NCI-H82 (cell line): ENCODE data around the gene FAT2.

Source experiments
- DNase-seq: peaks from one replicate; lab custom pipeline; 2025; lab: John Stamatoyannopoulos, UW

The FAT2 gene, protein sequence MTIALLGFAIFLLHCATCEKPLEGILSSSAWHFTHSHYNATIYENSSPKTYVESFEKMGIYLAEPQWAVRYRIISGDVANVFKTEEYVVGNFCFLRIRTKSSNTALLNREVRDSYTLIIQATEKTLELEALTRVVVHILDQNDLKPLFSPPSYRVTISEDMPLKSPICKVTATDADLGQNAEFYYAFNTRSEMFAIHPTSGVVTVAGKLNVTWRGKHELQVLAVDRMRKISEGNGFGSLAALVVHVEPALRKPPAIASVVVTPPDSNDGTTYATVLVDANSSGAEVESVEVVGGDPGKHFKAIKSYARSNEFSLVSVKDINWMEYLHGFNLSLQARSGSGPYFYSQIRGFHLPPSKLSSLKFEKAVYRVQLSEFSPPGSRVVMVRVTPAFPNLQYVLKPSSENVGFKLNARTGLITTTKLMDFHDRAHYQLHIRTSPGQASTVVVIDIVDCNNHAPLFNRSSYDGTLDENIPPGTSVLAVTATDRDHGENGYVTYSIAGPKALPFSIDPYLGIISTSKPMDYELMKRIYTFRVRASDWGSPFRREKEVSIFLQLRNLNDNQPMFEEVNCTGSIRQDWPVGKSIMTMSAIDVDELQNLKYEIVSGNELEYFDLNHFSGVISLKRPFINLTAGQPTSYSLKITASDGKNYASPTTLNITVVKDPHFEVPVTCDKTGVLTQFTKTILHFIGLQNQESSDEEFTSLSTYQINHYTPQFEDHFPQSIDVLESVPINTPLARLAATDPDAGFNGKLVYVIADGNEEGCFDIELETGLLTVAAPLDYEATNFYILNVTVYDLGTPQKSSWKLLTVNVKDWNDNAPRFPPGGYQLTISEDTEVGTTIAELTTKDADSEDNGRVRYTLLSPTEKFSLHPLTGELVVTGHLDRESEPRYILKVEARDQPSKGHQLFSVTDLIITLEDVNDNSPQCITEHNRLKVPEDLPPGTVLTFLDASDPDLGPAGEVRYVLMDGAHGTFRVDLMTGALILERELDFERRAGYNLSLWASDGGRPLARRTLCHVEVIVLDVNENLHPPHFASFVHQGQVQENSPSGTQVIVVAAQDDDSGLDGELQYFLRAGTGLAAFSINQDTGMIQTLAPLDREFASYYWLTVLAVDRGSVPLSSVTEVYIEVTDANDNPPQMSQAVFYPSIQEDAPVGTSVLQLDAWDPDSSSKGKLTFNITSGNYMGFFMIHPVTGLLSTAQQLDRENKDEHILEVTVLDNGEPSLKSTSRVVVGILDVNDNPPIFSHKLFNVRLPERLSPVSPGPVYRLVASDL (N-terminal part only)

DNA sequence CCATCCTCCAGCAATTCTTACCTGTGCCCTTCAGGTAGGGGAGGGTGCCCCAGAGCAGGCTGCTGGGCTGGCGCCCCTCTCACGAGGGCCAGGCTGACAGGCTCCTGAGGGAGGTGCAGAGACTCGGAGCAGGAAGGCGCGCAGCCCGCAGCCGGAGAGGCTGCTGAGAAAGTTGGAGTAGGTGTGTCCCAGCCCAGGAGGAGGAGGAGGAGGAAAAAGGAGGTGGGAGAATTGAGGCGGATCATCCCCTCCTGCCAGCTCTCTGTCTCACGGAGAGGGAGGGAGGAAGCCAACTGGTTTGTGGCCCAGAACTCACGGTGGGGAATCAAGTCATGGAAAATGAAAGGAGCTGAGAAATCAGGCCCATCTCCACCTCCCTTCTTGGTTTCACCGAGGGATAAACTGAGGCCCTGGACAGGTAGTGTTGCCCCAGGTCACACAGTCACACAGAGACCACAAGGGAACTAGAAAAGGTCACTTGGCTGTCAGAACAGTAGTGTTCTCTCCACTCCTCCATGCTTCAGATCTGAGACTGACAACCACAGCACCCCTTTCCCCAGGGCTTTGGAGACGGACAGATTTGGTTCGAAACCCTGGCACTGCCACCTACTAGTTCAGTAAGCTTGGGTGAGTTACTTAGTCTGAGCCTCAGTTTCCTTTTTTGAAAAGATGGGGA lies at the start of gene FAT2:
FAT2 (minus strand) TSS at position 188 of the 676 bp plus-strand sequence. CDS start 22,400 bp downstream, outside the sequence.
- no peak for DNase-seq

GRCh38 chr5:151638619-151639018 lies 47.5 kb upstream of the FAT2 start:
- no peak for DNase-seq

- no peak for DNase-seq
Observed at GRCh38 chr5:151637676-151638075, 46.5 kb upstream of the FAT2 start.

- no peak for DNase-seq
Observed at GRCh38 chr5:151633892-151634291, 42.8 kb upstream of the FAT2 start.

DNA sequence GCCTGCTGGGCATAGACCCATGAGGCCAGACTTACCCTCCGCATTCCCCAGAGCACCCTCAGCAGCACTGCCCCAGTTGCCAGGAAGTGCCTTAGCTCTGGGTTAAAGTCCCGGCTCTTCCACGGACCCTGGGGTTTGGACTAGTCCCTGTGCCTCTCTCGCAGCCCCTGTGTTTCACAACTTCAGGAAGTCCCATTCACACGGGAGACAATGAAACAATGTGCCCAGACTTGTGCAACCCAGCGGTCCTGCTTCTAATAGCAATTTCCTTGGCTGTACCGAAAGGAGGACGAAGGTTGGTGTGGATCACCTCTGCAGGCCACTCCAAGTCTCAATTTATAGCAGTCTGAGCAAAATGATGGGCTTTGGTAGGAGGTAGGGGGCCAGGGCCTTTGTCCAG lies 41.8 kb upstream of the FAT2 start:
- no peak for DNase-seq

DNA sequence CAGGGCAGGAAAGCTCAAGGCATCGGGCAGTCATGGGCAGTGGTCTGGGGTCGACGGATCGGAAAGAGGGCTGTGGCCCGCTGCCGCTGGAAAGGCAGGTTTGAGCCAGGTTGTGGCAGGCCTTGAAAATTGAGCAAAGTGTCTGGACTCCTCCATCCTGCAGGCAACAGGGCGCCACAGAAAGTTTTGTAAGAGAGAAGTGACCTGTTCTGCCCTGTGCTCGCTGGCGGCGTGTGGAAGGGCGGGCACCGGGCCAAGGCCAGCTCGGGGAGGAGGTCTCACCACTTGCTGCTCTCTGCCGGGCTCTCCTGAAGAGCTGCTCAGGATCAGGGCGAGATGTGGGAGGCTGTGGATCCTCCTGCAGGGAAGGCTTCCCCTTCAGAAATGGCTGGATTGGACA lies 41.4 kb upstream of the FAT2 start:
- DNase-seq = no peak

DNA sequence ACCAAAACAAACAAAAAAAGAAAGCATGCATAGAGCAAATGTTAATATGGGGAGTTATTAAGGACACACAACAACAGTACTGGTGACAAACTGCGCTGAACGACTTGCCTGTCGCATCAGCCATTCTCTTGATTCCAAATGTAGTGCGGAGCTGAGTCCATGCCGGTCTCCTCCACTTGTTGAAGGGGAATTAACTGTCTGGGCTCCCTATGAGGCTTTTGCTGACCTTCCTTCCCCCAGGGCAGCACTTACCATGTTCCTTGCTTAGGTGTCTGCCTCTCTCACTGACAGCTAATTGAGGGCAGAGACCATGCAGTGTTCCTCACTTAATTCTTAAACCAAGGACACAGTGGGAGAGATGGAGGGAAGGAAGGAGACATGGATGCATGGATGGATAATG lies 40.8 kb upstream of the FAT2 start:
- DNase-seq = no peak

GRCh38 chr5:151630088-151630487 lies 39.0 kb upstream of the FAT2 start:
- no peak for DNase-seq

GRCh38 chr5:151628112-151628823 lies 37.1 kb upstream of the FAT2 start:
- DNase-seq = no peak

- no peak for DNase-seq
Observed at GRCh38 chr5:151627650-151628049, 36.5 kb upstream of the FAT2 start.

- no peak for DNase-seq
Observed at GRCh38 chr5:151625285-151625684, 34.2 kb upstream of the FAT2 start.

GRCh38 chr5:151624476-151624875 lies 33.3 kb upstream of the FAT2 start:
- no peak for DNase-seq

- DNase-seq = no peak
Observed at GRCh38 chr5:151622367-151623088, 31.4 kb upstream of the FAT2 start.

GRCh38 chr5:151620461-151620840 lies 29.3 kb upstream of the FAT2 start:
- no peak for DNase-seq

DNA sequence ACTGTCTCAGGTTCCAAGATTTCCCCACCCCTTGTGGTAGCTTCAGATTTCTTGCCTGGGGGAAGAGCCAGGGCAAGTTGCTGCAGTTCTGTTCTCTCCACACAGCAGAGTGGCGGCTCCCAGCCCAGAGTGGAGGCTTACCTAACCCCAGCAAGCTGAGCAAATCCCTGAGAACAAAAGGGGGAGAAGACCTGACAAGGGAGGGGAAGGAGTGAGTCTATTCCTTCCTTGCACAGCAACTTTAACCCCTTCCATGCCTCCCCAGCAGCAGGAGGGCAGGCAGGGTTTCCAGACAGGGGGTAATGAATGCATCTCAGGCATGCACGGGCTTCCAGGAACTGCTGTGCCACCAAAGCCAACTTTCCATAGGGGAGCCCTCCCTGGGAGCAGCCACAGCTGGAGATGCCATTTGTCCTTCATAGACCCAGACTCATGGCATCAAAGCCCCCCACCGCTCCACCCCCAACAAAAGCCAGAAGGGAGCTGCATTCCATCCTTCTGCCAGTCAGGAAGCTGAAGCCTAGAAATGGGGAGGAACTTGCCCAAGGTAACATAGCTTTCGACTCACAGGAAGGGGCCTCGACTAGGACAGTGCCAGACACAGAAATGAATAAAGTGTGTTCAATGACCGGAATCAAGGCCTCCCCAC lies 28.8 kb upstream of the FAT2 start:
- DNase-seq = no peak

GRCh38 chr5:151618907-151619306 lies 27.8 kb upstream of the FAT2 start:
- no peak for DNase-seq

DNA sequence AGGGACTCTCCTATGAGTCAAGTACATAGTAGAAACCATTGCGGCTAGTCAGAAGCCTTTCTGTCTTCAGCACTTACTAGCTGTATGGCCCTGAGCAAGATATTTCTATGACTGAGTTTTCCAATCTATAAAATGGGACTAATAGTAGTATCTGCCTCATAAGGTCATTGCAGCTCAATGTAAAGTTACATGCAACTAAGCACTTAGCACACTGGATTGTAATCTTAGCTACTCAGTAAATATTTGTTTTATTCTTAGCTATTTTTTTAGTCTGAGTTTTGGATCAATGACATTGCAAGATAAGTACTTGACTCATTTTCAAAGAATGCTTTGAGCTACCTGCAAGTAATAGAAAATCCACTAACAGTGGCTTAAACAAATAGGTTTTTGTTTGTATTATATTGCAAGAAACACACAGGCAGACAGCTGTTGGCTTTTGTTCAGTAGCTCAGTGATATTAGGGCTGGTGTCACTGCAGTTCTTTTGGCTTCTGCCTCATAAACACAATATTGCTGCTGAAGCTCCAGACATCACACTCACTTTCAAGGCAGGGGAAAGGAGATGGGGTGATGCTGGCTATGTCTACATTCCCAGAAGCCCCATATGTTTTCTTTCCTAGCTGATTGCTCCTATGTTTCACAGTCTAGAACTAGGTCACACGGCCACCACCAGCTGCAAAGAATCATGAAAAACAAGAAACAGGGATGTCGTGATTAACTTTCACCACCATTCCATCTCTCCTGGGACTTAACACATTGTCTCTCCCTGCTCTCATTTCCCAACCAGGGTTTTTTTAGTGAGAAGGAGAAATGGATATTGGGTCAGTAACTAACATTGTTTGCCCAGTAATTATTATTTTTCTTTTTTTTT lies 26.9 kb upstream of the FAT2 start:
- no peak for DNase-seq

- DNase-seq = no peak
Observed at GRCh38 chr5:151617383-151617840, 26.3 kb upstream of the FAT2 start.

- no peak for DNase-seq
Observed at GRCh38 chr5:151615431-151615830, 24.3 kb upstream of the FAT2 start.
